OCI-LY1 (cell line): ENCODE measurements around the gene TMIE.

Source experiments
- CTCF ChIP-seq: fragments of 200-600 bp; sonication (generic), shearing (Covaris generic); IDR thresholded peaks from 2 replicates; pipeline ENCODE4 v1.5.1; 2017; ENCODE audit warnings: mild to moderate bottlenecking, antibody characterized with exemption, low read length, moderate library complexity, mixed read lengths
- EZH2 ChIP-seq: fragments of 200-600 bp; sonication (generic), shearing (Covaris generic); IDR thresholded peaks from 2 replicates; pipeline ENCODE4 v1.8.0; 2017; ENCODE audit warnings: borderline replicate concordance, mixed run types, mild to moderate bottlenecking, antibody characterized with exemption, low read length, moderate library complexity, mixed read lengths

- no peak for TF ChIP-seq CTCF
- no peak for TF ChIP-seq EZH2
Observed at GRCh38 chr3:46730819-46731218, 29.6 kb downstream of the TMIE start.
